Epidermal melanocyte (primary cell): ENCODE results near the gene MAMDC4.
"Not testable (repeated sequence)": the region's sequence is repeated elsewhere in the genome, so short reads cannot be mapped to it uniquely, and the experiment has no call there.

ENCODE experiments used
- DNase-seq: peaks from one replicate; pipeline ENCODE4 v3.0.0; 2011; ENCODE audit warnings: low spot score; ENCODE audit not compliant: insufficient read length

MAMDC4 gene

GRCh38 chr9:136824496-136825225, 27.5 kb upstream of the MAMDC4 start:
- no peak for DNase-seq

DNA sequence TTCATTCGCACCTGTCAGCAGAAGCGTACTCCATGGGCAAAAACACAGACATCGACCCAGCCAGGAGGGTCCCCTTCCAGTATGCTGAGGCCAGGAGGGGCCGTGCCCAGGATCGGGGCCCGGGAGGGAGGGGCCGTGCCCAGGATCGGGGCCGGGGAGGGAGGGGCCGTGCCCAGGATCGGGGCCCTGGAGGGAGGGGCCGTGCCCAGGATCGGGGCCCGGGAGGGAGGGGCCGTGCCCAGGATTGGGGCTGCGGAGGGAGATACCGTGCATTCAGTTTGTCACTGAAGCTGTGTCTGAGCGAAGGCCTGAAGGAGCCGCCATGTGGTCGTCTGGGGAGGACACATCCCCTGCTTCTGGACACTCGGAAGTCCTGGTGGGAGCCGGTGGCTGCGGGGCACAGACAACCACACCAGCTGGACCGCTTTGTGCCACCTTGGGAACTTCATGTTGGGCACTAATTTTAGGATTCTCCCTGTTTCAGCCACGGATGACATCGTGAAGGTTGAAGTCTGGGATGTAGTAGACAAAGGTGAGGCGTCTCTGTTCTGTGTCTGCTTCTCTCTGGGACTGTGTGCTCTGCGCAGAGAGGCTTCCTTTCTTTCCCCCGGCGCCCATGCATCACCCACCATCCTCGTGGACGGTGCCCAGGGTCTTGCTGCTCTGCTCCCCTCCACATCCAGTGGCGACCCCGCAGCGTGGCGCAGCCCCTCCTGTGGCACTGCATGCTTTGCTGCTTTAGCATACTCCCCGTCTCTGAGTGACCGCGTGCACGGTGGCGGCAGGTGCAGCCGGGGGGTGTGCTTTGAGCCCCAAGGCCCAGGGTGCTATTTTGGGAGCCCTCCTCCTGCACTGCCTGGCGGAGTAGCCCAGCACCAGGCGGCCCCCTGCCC, 26.6 kb upstream of the MAMDC4 start:
- no peak for DNase-seq

GRCh38 chr9:136826188-136826541, 26.0 kb upstream of the MAMDC4 start:
- no peak for DNase-seq

GRCh38 chr9:136826703-136827582, 25.2 kb upstream of the MAMDC4 start:
- DNase-seq: no peak

DNA sequence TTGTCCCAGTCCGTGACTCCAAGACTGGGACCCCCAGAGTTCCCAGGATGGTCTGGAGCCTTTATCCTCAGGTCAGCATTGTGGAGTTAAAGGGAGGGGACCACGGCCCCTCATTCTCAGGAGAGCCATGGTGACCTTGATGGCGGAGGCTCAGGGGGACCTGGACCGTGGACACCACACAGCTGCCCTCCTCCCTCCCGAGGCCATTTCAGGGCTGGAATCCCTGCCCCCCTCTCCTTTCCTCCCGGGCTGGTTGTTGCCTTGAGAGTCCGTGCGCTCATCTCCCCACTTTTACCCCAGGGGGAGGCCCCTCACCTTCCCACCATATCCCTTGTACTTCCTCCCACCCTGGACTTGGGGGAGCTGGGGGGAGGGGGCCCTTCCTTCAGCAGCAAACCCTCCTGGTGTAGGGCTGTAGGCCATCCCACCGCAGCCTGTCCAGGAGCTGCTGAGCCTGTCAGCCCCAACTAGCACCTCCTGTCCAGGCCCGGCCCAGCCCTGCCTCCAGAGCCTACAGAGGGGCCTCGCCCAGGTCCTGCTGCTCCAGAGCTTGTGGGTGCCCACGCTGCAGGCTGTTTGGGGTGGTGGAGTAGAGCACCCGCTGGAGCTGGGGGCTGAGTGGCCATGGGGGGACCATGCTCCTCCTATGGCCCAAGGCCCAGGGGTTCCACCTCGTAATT, 24.2 kb upstream of the MAMDC4 start:
- DNase-seq: no peak

DNA sequence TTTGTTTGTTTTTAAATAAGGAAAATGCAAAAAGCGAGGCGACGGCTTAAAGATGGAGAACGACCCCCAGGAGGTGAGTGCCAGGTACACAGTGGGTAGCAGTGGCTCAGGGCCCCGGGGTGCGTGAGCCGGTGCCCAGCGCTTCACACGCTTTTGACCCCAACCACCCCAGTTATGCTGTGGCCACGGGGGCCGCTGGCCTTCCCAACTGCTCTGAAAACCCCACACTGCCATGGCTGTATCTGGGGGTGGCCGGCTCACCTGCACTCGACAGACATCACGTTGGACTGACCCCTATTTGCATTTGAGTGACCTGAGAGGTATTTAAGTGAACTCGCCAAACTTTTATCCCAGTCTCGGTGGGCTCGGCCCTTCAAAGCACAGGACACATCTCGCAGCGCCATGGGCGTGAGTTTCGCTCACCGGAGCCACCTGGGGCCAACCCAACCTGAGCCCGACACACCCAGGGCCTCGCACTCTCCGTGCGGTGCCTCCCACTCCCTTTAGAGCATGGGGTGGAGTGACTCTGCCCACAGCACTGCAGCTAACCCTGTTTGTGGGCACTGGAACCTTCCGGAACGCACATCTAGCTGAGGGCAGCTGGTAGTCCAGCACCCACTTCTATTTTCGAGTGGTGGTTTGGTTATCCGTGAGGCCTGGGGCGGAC, 23.5 kb upstream of the MAMDC4 start:
- no peak for DNase-seq

DNA sequence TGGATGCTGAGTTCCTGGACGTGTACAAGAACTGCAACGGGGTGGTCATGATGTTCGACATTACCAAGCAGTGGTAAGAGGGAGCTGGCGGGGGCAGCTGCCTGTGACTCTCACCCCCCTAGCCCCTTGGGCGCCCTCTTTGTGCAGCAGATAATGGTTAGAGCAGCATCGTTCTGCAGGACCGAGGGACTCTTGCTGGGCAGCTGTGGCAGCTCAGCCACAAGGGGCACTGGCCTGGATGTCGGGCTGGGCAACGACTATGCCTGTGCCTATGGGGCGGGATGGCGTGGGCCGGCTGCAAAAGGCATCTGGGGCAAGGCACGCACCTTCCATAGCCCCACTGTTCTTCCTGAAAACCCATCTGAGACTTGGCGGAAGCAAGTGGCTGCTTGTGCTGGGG, 22.7 kb upstream of the MAMDC4 start:
- no peak for DNase-seq

DNA sequence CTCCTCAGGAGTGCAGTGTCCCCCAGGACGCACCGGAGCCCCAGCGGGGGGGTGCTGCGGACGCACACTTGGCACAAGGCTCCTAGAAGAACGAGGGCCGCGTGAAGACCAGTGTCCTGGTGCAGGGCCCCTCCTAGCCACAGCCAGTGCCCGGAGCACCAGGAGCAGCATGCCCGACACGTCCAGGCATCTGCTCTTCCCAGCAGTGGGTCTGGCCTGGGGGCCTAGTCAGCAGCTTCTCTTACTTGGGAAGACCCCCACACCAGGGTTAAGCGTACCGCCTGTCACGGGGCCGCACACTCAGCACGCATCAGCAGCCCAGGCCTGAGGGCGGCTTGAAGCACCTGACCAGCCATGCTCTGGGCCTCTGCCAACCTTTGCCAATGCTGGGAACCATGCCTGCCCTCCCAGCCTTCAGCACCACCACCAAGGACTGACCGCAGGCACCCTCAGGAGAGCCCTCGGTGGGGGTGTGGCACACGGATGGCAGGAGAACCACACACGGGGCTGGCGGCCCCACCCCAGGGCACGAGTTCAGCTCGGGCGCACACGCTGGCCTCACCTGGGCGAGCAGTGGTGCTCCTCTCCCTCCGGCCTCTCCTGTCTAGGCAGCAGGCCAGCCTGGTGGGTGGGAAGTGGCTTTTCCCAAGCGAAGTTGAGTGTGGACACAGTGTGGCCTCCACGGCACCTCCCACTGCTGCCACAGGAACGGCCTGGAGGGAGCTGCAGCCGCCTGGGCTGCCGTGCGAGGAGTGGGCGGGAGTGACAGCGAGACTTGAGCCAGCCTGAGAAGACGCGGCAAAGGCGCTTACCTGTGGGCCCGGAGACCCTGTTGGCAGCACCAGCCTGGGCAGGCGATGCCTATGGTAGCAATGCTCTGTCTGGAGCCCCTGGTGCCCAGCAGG, 21.9 kb upstream of the MAMDC4 start:
- no peak for DNase-seq

GRCh38 chr9:136831002-136831719, 21.0 kb upstream of the MAMDC4 start:
- no peak for DNase-seq

DNA sequence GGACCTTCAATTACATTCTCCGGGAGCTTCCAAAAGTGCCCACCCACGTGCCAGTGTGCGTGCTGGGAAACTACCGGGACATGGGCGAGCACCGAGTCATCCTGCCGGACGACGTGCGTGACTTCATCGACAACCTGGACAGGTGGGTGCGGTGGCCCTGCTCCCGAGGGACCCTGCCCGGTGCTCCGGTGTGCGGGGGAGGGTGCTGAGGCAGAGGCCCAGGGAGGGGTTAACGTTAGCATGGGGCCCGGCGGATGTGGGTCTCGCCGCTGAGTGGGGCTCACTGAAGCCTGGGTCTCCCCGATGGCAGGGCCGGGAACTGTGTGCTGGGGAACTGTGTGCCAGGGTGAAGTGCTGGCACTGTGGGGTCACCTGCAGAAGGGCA, 20.4 kb upstream of the MAMDC4 start:
- DNase-seq: no peak

- DNase-seq: no peak
Measured at GRCh38 chr9:136832581-136832980, 19.6 kb upstream of the MAMDC4 start.

GRCh38 chr9:136833381-136834048, 18.6 kb upstream of the MAMDC4 start:
- DNase-seq: not testable (repeated sequence)

- no peak for DNase-seq
Measured at GRCh38 chr9:136835162-136835931, 16.8 kb upstream of the MAMDC4 start.

GRCh38 chr9:136835932-136836904, 15.9 kb upstream of the MAMDC4 start:
- no peak for DNase-seq

- DNase-seq: no peak
Measured at GRCh38 chr9:136837146-136837855, 14.8 kb upstream of the MAMDC4 start.

DNA sequence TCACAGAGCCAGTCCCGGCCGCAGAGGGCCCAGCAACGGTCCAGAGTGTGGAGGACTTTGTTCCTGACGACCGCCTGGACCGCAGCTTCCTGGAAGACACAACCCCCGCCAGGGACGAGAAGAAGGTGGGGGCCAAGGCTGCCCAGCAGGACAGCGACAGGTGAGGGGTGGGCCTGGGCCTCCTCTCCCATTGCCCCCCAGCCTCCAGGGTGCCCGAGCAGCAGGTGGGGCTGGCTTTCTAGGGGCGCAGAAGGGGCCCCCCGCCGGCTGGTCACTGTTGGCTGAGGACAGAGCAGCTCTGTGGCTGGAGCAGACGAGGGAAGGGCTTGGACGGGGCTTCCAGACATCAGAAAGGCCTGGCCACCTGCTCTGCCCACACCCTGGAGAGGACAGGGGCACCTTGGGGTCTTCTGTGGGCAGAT, 14.3 kb upstream of the MAMDC4 start:
- not testable (repeated sequence) for DNase-seq
